Right forelimb (tissue), 1 donor: ENCODE data around the gene CDKN2B.

ENCODE experiments used
- DNase-seq: peaks from one replicate; pipeline ENCODE4 v3.0.0-alpha.2; 2018

The CDKN2B gene

GRCh38 chr9:21993893-21994555 lies 15.1 kb downstream of the CDKN2B start, which contains the start of gene CDKN2A:
Gene CDKN2A (minus strand): TSS chr9:21994392.
- no peak for DNase-seq

- no peak for DNase-seq
Measured at GRCh38 chr9:21993007-21993406, 16.1 kb downstream of the CDKN2B start.

- DNase-seq: no peak
Measured at GRCh38 chr9:21991072-21991959, 17.8 kb downstream of the CDKN2B start.

- DNase-seq: no peak
Measured at GRCh38 chr9:21989440-21990189, 19.5 kb downstream of the CDKN2B start.

GRCh38 chr9:21988056-21988990 lies 20.8 kb downstream of the CDKN2B start:
- DNase-seq: no peak

- no peak for DNase-seq
Measured at GRCh38 chr9:21985964-21986667, 23.0 kb downstream of the CDKN2B start.

- no peak for DNase-seq
Measured at GRCh38 chr9:21984101-21984500, 25.0 kb downstream of the CDKN2B start.

- no peak for DNase-seq
Measured at GRCh38 chr9:21983561-21983935, 25.6 kb downstream of the CDKN2B start.

- DNase-seq: no peak
Measured at GRCh38 chr9:21982861-21983560, 26.1 kb downstream of the CDKN2B start.

GRCh38 chr9:21982391-21982790 lies 26.7 kb downstream of the CDKN2B start:
- no peak for DNase-seq

GRCh38 chr9:21976334-21976875 lies 32.7 kb downstream of the CDKN2B start:
- no peak for DNase-seq

GRCh38 chr9:21974722-21975409 lies 34.2 kb downstream of the CDKN2B start:
- DNase-seq: peak; percentile 60

- peak; percentile 49 for DNase-seq
Measured at GRCh38 chr9:21974343-21974721, 34.8 kb downstream of the CDKN2B start.

GRCh38 chr9:21972361-21972760 lies 36.7 kb downstream of the CDKN2B start:
- no peak for DNase-seq

GRCh38 chr9:21970800-21971640 lies 38.1 kb downstream of the CDKN2B start:
- DNase-seq: peak; percentile 51

GRCh38 chr9:21969951-21970799 lies 38.9 kb downstream of the CDKN2B start:
- no peak for DNase-seq

- DNase-seq: no peak
Measured at GRCh38 chr9:21969011-21969940, 39.8 kb downstream of the CDKN2B start.
